HCT116 (cell line): Measurements from ENCODE around the gene CNTN2. TPM values are rescaled to one million over a fixed set of nuclear protein-coding genes. Genes with fewer than 3 reads are reported as not detected.

Experiments used
- ATAC-seq: fragments of 200-7000 bp; cut with Tn5 transposase; 2 replicates; pipeline ENCODE4 v1.9.1; 2020; ENCODE audit warnings: mild to moderate bottlenecking, moderate library complexity
- BruUV-seq: library from RNA; stranded (reverse); fragments of 400-500 nt; replicated peaks from 2 replicates; lab custom pipeline; 2021; lab: Mats Ljungman, UMichigan
- CTCF ChIA-PET: fragments of 300-600 bp; sonication (Branson Sonifier 250); formaldehyde crosslinking; loops from one replicate; lab custom pipeline; 2021; ENCODE audit warnings: antibody characterized with exemption; lab: Charles Lee
- POLR2A ChIA-PET: fragments of 300-600, 350-600 bp; sonication (Branson Sonifier 250); formaldehyde crosslinking; loops from one replicate; lab custom pipeline; 2021; ENCODE audit warnings: antibody characterized with exemption; lab: Charles Lee
- RAD21 ChIA-PET, 2 experiments: fragments of 300-600 bp; sonication (Branson Sonifier 250); formaldehyde crosslinking; loops; one replicate each; lab custom pipeline; 2023; ENCODE audit warnings: low total read pairs in 2 of 2; ENCODE audit not compliant: uncharacterized antibody in 2 of 2, unreplicated experiment in 2 of 2, low non-redundant PET in 1 of 2; lab: Charles Lee
- DNase-seq: peaks from one replicate; pipeline ENCODE4 v3.0.0-alpha.2; 2010; ENCODE audit warnings: low read depth, low spot score
- H2AFZ ChIP-seq: fragments of 200-600 bp; shearing (Covaris generic), sonication (generic); 2 replicates; pipeline ENCODE4 v1.6.1; 2017; ENCODE audit warnings: low read depth, mixed run types, mixed read lengths, antibody characterized with exemption, low read length; ENCODE audit not compliant: poor library complexity, severe bottlenecking
- H3K27ac ChIP-seq: 2 replicates; pipeline ENCODE4 v1.5.1; 2012; ENCODE audit warnings: low read depth, low read length
- H3K27me3 ChIP-seq: fragments of 200-600 bp; sonication (generic); 2 replicates; pipeline ENCODE4 v1.6.1; 2016; ENCODE audit warnings: mixed run types, low read length, mixed read lengths; ENCODE audit not compliant: insufficient read depth
- H3K36me3 ChIP-seq, 2 experiments: fragments of 200-500 bp in 1 of 2; fragments of 200-600 bp in 1 of 2; sonication (Bioruptor generic) in 1 of 2; sonication (generic) in 1 of 2; 2 replicates each; pipeline versions ENCODE4 v1.5.1 to v1.6.1; 2014 to 2016; ENCODE audit warnings: low read length in 2 of 2, inconsistent platforms in 1 of 2, mixed read lengths in 1 of 2, mixed run types in 1 of 2; ENCODE audit not compliant: insufficient read depth in 2 of 2, control insufficient read depth in 1 of 2
- H3K4me1 ChIP-seq, 2 experiments: fragments of 200-600 bp in 1 of 2; sonication (generic) in 1 of 2; 2 replicates each; pipeline versions ENCODE4 v1.5.1 to v1.6.1; 2012 to 2017; ENCODE audit warnings: low read length in 2 of 2, inconsistent platforms in 1 of 2, mild to moderate bottlenecking in 1 of 2, mixed read lengths in 1 of 2, mixed run types in 1 of 2, moderate library complexity in 1 of 2; ENCODE audit not compliant: insufficient read depth in 2 of 2, control insufficient read depth in 1 of 2
- H3K4me2 ChIP-seq: fragments of 200-600 bp; sonication (generic); 2 replicates; pipeline ENCODE4 v1.6.1; 2017; ENCODE audit warnings: mixed run types, low read length, mixed read lengths
- H3K4me3 ChIP-seq, 2 experiments: fragments of 200-600 bp in 1 of 2; sonication (generic) in 1 of 2; replicated peaks in 1 of 2; 2 replicates each; pipeline ENCODE4 v1.5.1; 2011 to 2016; ENCODE audit warnings: low read length in 2 of 2, control low read depth in 1 of 2, low read depth in 1 of 2, mild to moderate bottlenecking in 1 of 2, mixed read lengths in 1 of 2, mixed run types in 1 of 2
- H3K79me2 ChIP-seq: fragments of 200-600 bp; sonication (generic); 2 replicates; pipeline ENCODE4 v1.6.1; 2017; ENCODE audit warnings: mild to moderate bottlenecking, mixed run types, low read length, moderate library complexity, mixed read lengths; ENCODE audit not compliant: insufficient read depth
- H3K9ac ChIP-seq: fragments of 200-600 bp; sonication (generic); 2 replicates; pipeline ENCODE4 v1.6.1; 2016; ENCODE audit warnings: low read length, mixed read lengths
- H3K9me2 ChIP-seq: fragments of 200-600 bp; sonication (generic), shearing (Covaris generic); 2 replicates; pipeline ENCODE4 v1.6.1; 2017; ENCODE audit warnings: mixed run types, mild to moderate bottlenecking, moderate library complexity; ENCODE audit not compliant: insufficient read depth
- H3K9me3 ChIP-seq, 2 experiments: fragments of 200-500 bp in 1 of 2; fragments of 200-600 bp in 1 of 2; sonication (Bioruptor generic) in 1 of 2; sonication (generic) in 1 of 2; 2 replicates each; pipeline ENCODE4 v1.6.1; 2014 to 2017; ENCODE audit warnings: low read length in 2 of 2, mixed read lengths in 2 of 2, inconsistent platforms in 1 of 2, low read depth in 1 of 2, mild to moderate bottlenecking in 1 of 2, mixed run types in 1 of 2, moderate library complexity in 1 of 2; ENCODE audit not compliant: control insufficient read depth in 1 of 2, insufficient read depth in 1 of 2
- H4K20me1 ChIP-seq: fragments of 200-600 bp; sonication (generic), shearing (Covaris generic); 2 replicates; pipeline ENCODE4 v1.6.1; 2017; ENCODE audit warnings: mixed run types, mild to moderate bottlenecking, moderate library complexity; ENCODE audit not compliant: insufficient read depth
- ATF3 ChIP-seq: IDR thresholded peaks from 2 replicates; pipeline ENCODE4 v1.6.1; 2012
- CBX3 ChIP-seq: IDR thresholded peaks from 2 replicates; pipeline ENCODE4 v1.6.1; 2012; ENCODE audit warnings: low read depth
- CEBPB ChIP-seq: IDR thresholded peaks from 2 replicates; pipeline ENCODE4 v1.6.1; 2012; ENCODE audit warnings: low read depth
- CTCF ChIP-seq, 3 experiments: fragments of 200-600 bp in 1 of 3; sonication (generic) in 1 of 3; IDR thresholded peaks in 2 of 3; conservative IDR thresholded peaks in 1 of 3; 2 replicates each; pipeline ENCODE4 v1.5.1; 2012 to 2017; ENCODE audit warnings: low read depth in 2 of 3, low read length in 2 of 3, antibody characterized with exemption in 1 of 3, borderline replicate concordance in 1 of 3, control low read depth in 1 of 3, mild to moderate bottlenecking in 1 of 3, mixed read lengths in 1 of 3, mixed run types in 1 of 3, moderate library complexity in 1 of 3; ENCODE audit not compliant: insufficient read depth in 1 of 3
- ELF1 ChIP-seq: IDR thresholded peaks from 2 replicates; pipeline ENCODE4 v1.6.1; 2012; ENCODE audit warnings: low read depth, borderline replicate concordance
- EZH2phosphoT487 ChIP-seq: fragments of 200-600 bp; IDR thresholded peaks from 2 replicates; pipeline ENCODE4 v1.6.1; 2018; ENCODE audit warnings: antibody characterized with exemption, borderline replicate concordance
- JUND ChIP-seq: IDR thresholded peaks from 2 replicates; pipeline ENCODE4 v1.6.1; 2012
- MAX ChIP-seq: IDR thresholded peaks from 2 replicates; pipeline ENCODE4 v1.6.1; 2012
- POLR2A ChIP-seq: IDR thresholded peaks from 2 replicates; pipeline ENCODE4 v1.7.0; 2011; ENCODE audit warnings: borderline replicate concordance; ENCODE audit not compliant: insufficient read depth, insufficient read length; ENCODE audit errors: extremely low read depth
- POLR2AphosphoS5 ChIP-seq: IDR thresholded peaks from 2 replicates; pipeline ENCODE4 v1.6.1; 2011; ENCODE audit warnings: mild to moderate bottlenecking, low read depth, low read length, moderate library complexity
- RAD21 ChIP-seq: IDR thresholded peaks from 2 replicates; pipeline ENCODE4 v1.6.1; 2012; ENCODE audit warnings: low read depth, mild to moderate bottlenecking
- TCF7L2 ChIP-seq: IDR thresholded peaks from 2 replicates; pipeline ENCODE4 v1.7.0; 2011; ENCODE audit warnings: borderline replicate concordance, inconsistent platforms; ENCODE audit not compliant: insufficient read depth, insufficient read length; ENCODE audit errors: extremely low read depth
- YY1 ChIP-seq: IDR thresholded peaks from 2 replicates; pipeline ENCODE4 v1.6.1; 2011; ENCODE audit warnings: low read length, low read depth, moderate library complexity, mild to moderate bottlenecking; ENCODE audit not compliant: insufficient replicate concordance; ENCODE audit errors: extremely low read depth
- ZBTB33 ChIP-seq: IDR thresholded peaks from 2 replicates; pipeline ENCODE4 v1.6.1; 2011; ENCODE audit warnings: mild to moderate bottlenecking, low read length, moderate library complexity; ENCODE audit not compliant: insufficient replicate concordance; ENCODE audit errors: extremely low read depth
- ZFX ChIP-seq: fragments of 450-650 bp; IDR thresholded peaks from 2 replicates; pipeline ENCODE4 v1.6.1; 2017
- intact Hi-C: fragments of 100-400 bp; cut with micrococcal nuclease; formaldehyde crosslinking; loops from 2 replicates; pipeline ENCODE4 v1.10.0; 2022
- total RNA-seq: library from RNA; stranded (reverse); gene quantifications from one replicate; pipeline ENCODE4 v1.2.1, GENCODE V29; 2021; ENCODE audit not compliant: unreplicated experiment

Gene CNTN2
- total RNA-seq, 1 experiment from 2014 or later: 0.15 TPM

- Histone ChIP-seq H3K36me3 (no peaks in the 10 kb centered on the region), H3K27ac (no peak overlapping the region)
- DNase-seq (no peak), ATAC-seq (no peak)
- no peak for TF ChIP-seq ZBTB33
- TF ChIP-seq YY1: no peak
- no peak for TF ChIP-seq ZFX
- no peak for TF ChIP-seq EZH2phosphoT487
- no peak for TF ChIP-seq CEBPB
- TF ChIP-seq MAX: no peak
- TF ChIP-seq POLR2A: no peak
- no peak for TF ChIP-seq TCF7L2
- TF ChIP-seq JUND: no peak
- no peak for TF ChIP-seq CTCF (IDR thresholded peaks at IDR 0.05 in 2 of 3, conservative IDR thresholded peaks at IDR 0.05 in 1 of 3; ENCODE audit: borderline replicate concordance in 1 of 3, insufficient read depth in 1 of 3, low read depth in 2 of 3, low read length in 2 of 3)
- no peak for TF ChIP-seq ELF1
- no peak for TF ChIP-seq POLR2AphosphoS5
- no peak for TF ChIP-seq ATF3
- TF ChIP-seq CBX3: no peak
- no peak for TF ChIP-seq RAD21
- TF ChIP-seq, all 23 proteins: peak for 0
- Histone ChIP-seq H3K27me3 (no peaks in the 10 kb centered on the region), H3K9me2 (no peaks in the 10 kb centered on the region), H3K9me3 (no peaks in the 10 kb centered on the region), H3K4me1 (no peaks in the 10 kb centered on the region), H3K9ac (no peak overlapping the region), H4K20me1 (no peaks in the 10 kb centered on the region), H2AFZ (no peak overlapping the region), H3K79me2 (no peaks in the 10 kb centered on the region), H3K4me2 (no peak overlapping the region), H3K4me3 (no peak overlapping the region)
- ChIA-PET POLR2A (no interaction called here), CTCF (no interaction called here), RAD21 (no interaction called here)
- BruUV-seq: no TSS peak
- intact Hi-C loops: no loop called here
These were observed 14.6 kb upstream of the CNTN2 start for GRCh38 chr1:205028390-205028789.
